ENCODE results near the gene POLR3E.

DNA sequence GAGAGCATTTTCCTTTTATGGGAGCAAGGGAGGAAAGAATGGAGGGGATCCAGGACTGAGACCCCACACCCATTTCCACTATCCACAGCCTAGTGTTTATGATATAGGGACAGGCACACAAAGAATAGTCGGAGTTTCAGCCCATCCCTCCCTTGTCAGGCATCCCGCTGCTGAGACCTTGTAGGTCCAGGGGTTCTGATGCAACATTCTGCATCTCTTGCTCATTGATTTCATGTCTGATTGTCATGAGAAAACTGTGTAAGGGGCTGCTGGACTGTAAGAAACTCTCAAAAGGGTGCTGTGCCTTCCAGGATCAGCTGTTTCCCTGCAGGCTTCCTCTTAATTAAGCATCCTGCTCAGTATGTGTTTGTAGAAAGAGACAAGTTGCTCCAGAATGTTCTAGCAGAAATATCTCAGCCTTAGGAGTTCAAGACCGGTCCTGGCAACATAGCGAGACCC lies 5.3 kb upstream of the POLR3E start:
- TF ChIP-seq, protein P1, sequence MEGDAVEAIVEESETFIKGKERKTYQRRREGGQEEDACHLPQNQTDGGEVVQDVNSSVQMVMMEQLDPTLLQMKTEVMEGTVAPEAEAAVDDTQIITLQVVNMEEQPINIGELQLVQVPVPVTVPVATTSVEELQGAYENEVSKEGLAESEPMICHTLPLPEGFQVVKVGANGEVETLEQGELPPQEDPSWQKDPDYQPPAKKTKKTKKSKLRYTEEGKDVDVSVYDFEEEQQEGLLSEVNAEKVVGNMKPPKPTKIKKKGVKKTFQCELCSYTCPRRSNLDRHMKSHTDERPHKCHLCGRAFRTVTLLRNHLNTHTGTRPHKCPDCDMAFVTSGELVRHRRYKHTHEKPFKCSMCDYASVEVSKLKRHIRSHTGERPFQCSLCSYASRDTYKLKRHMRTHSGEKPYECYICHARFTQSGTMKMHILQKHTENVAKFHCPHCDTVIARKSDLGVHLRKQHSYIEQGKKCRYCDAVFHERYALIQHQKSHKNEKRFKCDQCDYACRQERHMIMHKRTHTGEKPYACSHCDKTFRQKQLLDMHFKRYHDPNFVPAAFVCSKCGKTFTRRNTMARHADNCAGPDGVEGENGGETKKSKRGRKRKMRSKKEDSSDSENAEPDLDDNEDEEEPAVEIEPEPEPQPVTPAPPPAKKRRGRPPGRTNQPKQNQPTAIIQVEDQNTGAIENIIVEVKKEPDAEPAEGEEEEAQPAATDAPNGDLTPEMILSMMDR (IDR thresholded peaks at IDR 0.05; ENCODE audit: extremely low read depth in 1 of 2, insufficient read depth in 1 of 2, low read depth in 1 of 2, low read length in 2 of 2): no peak
- TF ChIP-seq POLR2A (IDR thresholded peaks at IDR 0.05; ENCODE audit: low read depth, low read length) (no peak), POLR2AphosphoS5 (IDR thresholded peaks at IDR 0.05; ENCODE audit: insufficient read depth, low read depth, low read length) (no peak), EZH2 (IDR thresholded peaks at IDR 0.05; ENCODE audit: borderline replicate concordance, low read depth, low read length, severe bottlenecking) (no peak)
